SK-N-MC (cell line): ENCODE data around the gene B3GAT2.

Source experiments
- DNase-seq: peaks from one replicate; pipeline ENCODE4 v3.0.0-alpha.2; 2011; ENCODE audit warnings: low read depth, low spot score
- H3K27ac ChIP-seq: fragments of 200-600 bp; sonication (generic); 2 replicates; pipeline ENCODE4 v1.5.1; 2016; ENCODE audit warnings: mixed run types
- H3K36me3 ChIP-seq: fragments of 200-600 bp; sonication (generic); 2 replicates; pipeline ENCODE4 v1.6.1; 2017; ENCODE audit warnings: antibody characterized with exemption, low read length, mixed read lengths; ENCODE audit not compliant: insufficient read depth
- H3K4me3 ChIP-seq: fragments of 200-600 bp; sonication (generic); 2 replicates; pipeline ENCODE4 v1.5.1; 2016
- H3K9ac ChIP-seq: fragments of 200-600 bp; sonication (generic); 2 replicates; pipeline ENCODE4 v1.8.0; 2017; ENCODE audit warnings: mixed run types, mixed read lengths; ENCODE audit not compliant: insufficient read length
- H3K9me3 ChIP-seq: fragments of 200-600 bp; sonication (generic); 2 replicates; pipeline ENCODE4 v1.6.1; 2017; ENCODE audit warnings: low read depth, mild to moderate bottlenecking, antibody characterized with exemption, low read length, moderate library complexity, mixed read lengths
- EZH2 ChIP-seq: fragments of 200-600 bp; sonication (generic); IDR thresholded peaks from one replicate; pipeline ENCODE4 v1.6.1; 2017; ENCODE audit warnings: antibody characterized with exemption
- FOXP2 ChIP-seq: optimal IDR thresholded peaks from 2 replicates; pipeline ENCODE3; 2011; ENCODE audit warnings: mild to moderate bottlenecking, moderate library complexity; ENCODE audit not compliant: insufficient read depth; ENCODE audit errors: extremely low read length, control extremely low read depth
- POLR2AphosphoS5 ChIP-seq: IDR thresholded peaks from 2 replicates; pipeline ENCODE4 v1.6.1; 2012; ENCODE audit warnings: mild to moderate bottlenecking, low read depth, low read length, borderline replicate concordance

Gene B3GAT2, protein sequence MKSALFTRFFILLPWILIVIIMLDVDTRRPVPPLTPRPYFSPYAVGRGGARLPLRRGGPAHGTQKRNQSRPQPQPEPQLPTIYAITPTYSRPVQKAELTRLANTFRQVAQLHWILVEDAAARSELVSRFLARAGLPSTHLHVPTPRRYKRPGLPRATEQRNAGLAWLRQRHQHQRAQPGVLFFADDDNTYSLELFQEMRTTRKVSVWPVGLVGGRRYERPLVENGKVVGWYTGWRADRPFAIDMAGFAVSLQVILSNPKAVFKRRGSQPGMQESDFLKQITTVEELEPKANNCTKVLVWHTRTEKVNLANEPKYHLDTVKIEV

GRCh38 chr6:70956451-70957283, at the start of gene B3GAT2:
B3GAT2 (minus strand) TSS chr6:70957060; CDS start chr6:70956429, 631 bp downstream.
- Histone ChIP-seq H3K9ac (no peak within 1 kb of the TSS), H3K9me3 (no peaks in the 10 kb centered on the region), H3K27ac (no peak within 1 kb of the TSS), H3K4me3 (peak within 1 kb of the TSS; percentile 86), H3K36me3 (no peaks in the 10 kb centered on the region)
- no peak for DNase-seq
- no peak for TF ChIP-seq POLR2AphosphoS5
- TF ChIP-seq EZH2, result no peak
- no peak for TF ChIP-seq FOXP2

DNA sequence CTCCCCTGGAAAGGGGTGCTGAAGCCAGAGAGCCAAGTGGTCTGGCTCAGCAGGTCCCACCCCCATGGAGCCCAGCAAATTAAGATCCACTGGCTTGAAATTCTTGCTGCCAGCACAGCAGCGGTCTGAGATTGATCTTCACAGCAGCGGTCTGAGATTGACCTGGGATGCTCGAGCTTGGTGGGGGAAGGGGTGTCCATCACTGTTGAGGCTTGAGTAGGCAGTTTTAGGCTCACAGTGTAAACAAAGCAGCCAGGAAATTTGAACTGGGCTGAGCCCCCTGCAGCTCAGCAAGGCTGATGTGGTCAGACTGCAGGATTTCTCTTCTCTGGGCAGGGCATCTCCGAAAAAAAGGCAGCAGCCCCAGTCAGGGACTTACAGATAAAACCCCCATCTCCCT, 41.3 kb upstream of the B3GAT2 start:
- TF ChIP-seq FOXP2 (no peak), POLR2AphosphoS5 (no peak), EZH2 (no peak)
- H3K9ac ChIP-seq, result no peak overlapping the region
- no peaks in the 10 kb centered on the region for H3K36me3 ChIP-seq
- H3K4me3 ChIP-seq, result no peak overlapping the region
- no peaks in the 10 kb centered on the region for H3K9me3 ChIP-seq
- no peak overlapping the region for H3K27ac ChIP-seq
- DNase-seq, result no peak

DNA sequence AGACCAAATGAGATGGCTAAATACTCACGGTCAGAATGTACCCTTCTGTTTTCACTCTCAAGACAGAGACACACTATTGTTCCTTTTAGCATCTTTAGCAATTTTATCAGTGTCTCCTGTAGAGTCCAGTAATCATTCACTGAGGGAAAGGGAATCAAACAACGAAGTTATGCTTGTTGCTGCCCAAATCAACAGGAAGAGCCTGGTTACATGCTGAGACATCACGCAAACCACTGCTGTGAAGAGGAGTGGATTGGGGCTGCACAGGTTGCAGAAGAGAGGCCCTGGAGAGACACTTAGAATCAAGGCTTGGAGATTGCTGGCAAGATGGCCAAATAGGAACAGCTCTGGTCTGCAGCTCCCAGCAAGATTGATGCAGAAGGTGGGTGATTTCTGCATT, 40.5 kb upstream of the B3GAT2 start:
- Histone ChIP-seq H3K9ac (no peak overlapping the region), H3K4me3 (no peak overlapping the region), H3K9me3 (no peaks in the 10 kb centered on the region), H3K36me3 (no peaks in the 10 kb centered on the region), H3K27ac (no peak overlapping the region)
- no peak for DNase-seq
- TF ChIP-seq EZH2 (no peak), FOXP2 (no peak), POLR2AphosphoS5 (no peak)

GRCh38 chr6:70996106-70996505, 39.2 kb upstream of the B3GAT2 start:
- Histone ChIP-seq H3K4me3 (no peak overlapping the region), H3K27ac (no peak overlapping the region), H3K9ac (no peak overlapping the region), H3K36me3 (no peaks in the 10 kb centered on the region), H3K9me3 (no peaks in the 10 kb centered on the region)
- TF ChIP-seq POLR2AphosphoS5 (no peak), EZH2 (no peak), FOXP2 (no peak)
- no peak for DNase-seq

GRCh38 chr6:70995411-70995810, 38.6 kb upstream of the B3GAT2 start:
- Histone ChIP-seq H3K9ac (no peak overlapping the region), H3K27ac (no peak overlapping the region), H3K4me3 (no peak overlapping the region), H3K9me3 (no peaks in the 10 kb centered on the region), H3K36me3 (no peaks in the 10 kb centered on the region)
- TF ChIP-seq POLR2AphosphoS5 (no peak), EZH2 (no peak), FOXP2 (no peak)
- no peak for DNase-seq

DNA sequence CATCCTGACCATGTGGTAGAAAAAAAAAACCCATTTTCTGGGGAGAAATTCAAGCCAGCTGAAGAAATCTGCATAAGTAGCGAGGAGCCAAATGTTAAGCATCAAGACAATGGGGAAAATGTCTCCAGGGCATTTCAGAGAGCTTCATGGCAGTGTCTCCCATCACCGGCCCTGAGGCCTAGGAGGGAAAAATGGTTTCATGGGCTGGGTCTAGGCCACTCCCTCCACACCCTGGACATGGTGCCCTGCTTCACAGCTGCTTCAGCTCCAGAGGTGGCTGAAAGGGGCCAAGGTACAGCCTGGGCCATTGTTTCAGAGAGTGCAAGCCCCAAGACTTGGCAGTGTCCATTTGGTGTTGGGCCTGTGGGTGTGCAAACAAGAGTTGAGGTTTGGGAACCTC, 34.4 kb upstream of the B3GAT2 start:
- no peak overlapping the region for H3K9ac ChIP-seq
- no peaks in the 10 kb centered on the region for H3K36me3 ChIP-seq
- no peak overlapping the region for H3K27ac ChIP-seq
- TF ChIP-seq POLR2AphosphoS5, result no peak
- no peak for TF ChIP-seq EZH2
- no peak overlapping the region for H3K4me3 ChIP-seq
- no peaks in the 10 kb centered on the region for H3K9me3 ChIP-seq
- no peak for DNase-seq

- Histone ChIP-seq H3K4me3 (no peak overlapping the region), H3K9ac (no peak overlapping the region), H3K36me3 (no peaks in the 10 kb centered on the region), H3K27ac (no peak overlapping the region), H3K9me3 (no peaks in the 10 kb centered on the region)
- TF ChIP-seq POLR2AphosphoS5 (no peak), EZH2 (no peak), FOXP2 (no peak)
- no peak for DNase-seq
These were observed 28.3 kb upstream of the B3GAT2 start for GRCh38 chr6:70985156-70985555.

DNA sequence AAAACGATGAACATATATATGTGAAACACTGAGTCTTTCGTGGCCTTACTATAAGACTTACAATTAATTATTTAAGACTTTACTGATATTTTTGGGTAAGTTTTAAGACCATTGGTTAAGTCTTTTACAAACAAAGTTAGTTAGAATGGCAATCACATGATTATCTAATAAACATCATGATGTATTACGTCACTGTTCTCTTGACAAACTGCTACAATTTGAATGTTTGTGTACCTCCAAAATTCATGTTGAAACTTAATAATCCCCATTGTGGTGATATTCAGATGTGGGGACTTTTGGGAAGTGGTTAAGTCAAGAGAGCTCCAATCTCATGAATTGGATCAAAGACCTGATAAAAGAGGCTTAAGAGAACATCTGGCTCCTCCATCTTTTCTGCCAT, 25.9 kb upstream of the B3GAT2 start:
- DNase-seq, result no peak
- Histone ChIP-seq H3K36me3 (no peaks in the 10 kb centered on the region), H3K9me3 (no peaks in the 10 kb centered on the region), H3K9ac (no peak overlapping the region), H3K27ac (no peak overlapping the region), H3K4me3 (no peak overlapping the region)
- TF ChIP-seq POLR2AphosphoS5 (no peak), EZH2 (no peak), FOXP2 (no peak)

- Histone ChIP-seq H3K9ac (no peak overlapping the region), H3K27ac (no peak overlapping the region), H3K36me3 (no peaks in the 10 kb centered on the region), H3K4me3 (no peak overlapping the region), H3K9me3 (no peaks in the 10 kb centered on the region)
- TF ChIP-seq FOXP2 (no peak), POLR2AphosphoS5 (no peak), EZH2 (no peak)
- no peak for DNase-seq
These were observed 23.9 kb upstream of the B3GAT2 start for GRCh38 chr6:70980727-70981126.
